Prostate gland (tissue), 2 donors: Measurements from ENCODE around the gene PKD2L2.

Source experiments
- CTCF ChIP-seq, 4 experiments: fragments of 200-600 bp in 2 of 4; fragments of 450-650 bp in 2 of 4; sonication (generic) in 2 of 4; IDR thresholded peaks; 1 replicate in 3 of 4; 2 replicates in 1 of 4; pipeline ENCODE4 v1.5.1; 2016 to 2019; ENCODE audit warnings: antibody characterized with exemption in 4 of 4, mild to moderate bottlenecking in 2 of 4, moderate library complexity in 2 of 4
- POLR2A ChIP-seq: fragments of 450-650 bp; IDR thresholded peaks from one replicate; pipeline ENCODE4 v1.6.1; 2016; ENCODE audit warnings: antibody characterized with exemption, mild to moderate bottlenecking
- POLR2AphosphoS5 ChIP-seq: sonication (generic); formaldehyde crosslinking; IDR thresholded peaks from one replicate; pipeline ENCODE4 v1.6.1; 2017; ENCODE audit warnings: antibody characterized with exemption

GRCh38 chr5:137871571-137871970 is 17.7 kb upstream of the PKD2L2 start:
- TF ChIP-seq POLR2A = no peak
- TF ChIP-seq CTCF (IDR thresholded peaks at IDR 0.05) = no peak
- TF ChIP-seq POLR2AphosphoS5 = no peak
